Measurements from ENCODE around the gene TRAPPC4. TPM values are rescaled to one million over a fixed set of nuclear protein-coding genes. Genes with fewer than 3 reads are reported as not detected.

The TRAPPC4 gene
- total RNA-seq, 1 experiment from 2014 or later = 78.9 TPM

DNA sequence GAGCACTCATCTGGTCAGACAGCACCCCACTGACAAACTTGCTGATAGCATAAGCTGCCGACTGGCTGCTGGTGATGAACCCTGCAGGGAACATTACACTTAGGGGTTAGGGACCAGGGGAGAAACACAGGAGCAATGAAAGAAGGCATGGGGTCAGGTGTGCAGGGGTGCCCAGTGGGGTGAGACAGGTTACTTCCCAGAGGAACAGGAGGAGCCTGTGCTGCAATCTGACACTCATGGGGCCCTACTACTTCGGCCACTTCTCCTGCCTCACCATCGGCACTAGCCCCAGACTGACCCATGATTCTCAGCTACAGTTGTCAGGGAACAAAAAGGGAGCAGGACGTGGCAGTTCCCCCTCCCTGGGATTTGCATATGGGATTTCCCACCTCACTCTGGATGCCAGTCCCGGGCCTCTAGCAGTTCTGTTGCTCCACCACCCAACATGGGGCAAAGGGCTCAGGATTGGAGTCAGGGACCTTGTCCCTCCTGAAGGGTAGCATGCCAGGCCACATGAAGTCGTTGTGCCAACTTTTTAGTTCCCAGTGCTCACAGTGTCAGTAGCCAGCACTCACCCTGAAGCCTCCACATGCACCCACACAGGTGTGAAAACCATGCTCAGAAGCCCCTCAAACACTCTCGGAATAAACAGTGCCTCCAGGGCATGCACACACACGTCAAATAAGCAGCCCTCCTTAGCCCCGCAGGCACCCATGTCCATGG lies 9.9 kb downstream of the TRAPPC4 start:
- BruUV-seq (replicated peaks) = no TSS peak
- CTCF ChIA-PET = no interaction called here
- TF ChIP-seq POLR2AphosphoS5 (IDR thresholded peaks at IDR 0.05; ENCODE audit: low read depth, low read length) (no peak), SIN3A (IDR thresholded peaks at IDR 0.05; ENCODE audit: borderline replicate concordance, insufficient read depth, low read depth, low read length) (no peak), CTCF (IDR thresholded peaks at IDR 0.05) (no peak), TCF7L2 (IDR thresholded peaks at IDR 0.05; ENCODE audit: low read depth, low read length) (no peak)
- TF ChIP-seq, protein P1, sequence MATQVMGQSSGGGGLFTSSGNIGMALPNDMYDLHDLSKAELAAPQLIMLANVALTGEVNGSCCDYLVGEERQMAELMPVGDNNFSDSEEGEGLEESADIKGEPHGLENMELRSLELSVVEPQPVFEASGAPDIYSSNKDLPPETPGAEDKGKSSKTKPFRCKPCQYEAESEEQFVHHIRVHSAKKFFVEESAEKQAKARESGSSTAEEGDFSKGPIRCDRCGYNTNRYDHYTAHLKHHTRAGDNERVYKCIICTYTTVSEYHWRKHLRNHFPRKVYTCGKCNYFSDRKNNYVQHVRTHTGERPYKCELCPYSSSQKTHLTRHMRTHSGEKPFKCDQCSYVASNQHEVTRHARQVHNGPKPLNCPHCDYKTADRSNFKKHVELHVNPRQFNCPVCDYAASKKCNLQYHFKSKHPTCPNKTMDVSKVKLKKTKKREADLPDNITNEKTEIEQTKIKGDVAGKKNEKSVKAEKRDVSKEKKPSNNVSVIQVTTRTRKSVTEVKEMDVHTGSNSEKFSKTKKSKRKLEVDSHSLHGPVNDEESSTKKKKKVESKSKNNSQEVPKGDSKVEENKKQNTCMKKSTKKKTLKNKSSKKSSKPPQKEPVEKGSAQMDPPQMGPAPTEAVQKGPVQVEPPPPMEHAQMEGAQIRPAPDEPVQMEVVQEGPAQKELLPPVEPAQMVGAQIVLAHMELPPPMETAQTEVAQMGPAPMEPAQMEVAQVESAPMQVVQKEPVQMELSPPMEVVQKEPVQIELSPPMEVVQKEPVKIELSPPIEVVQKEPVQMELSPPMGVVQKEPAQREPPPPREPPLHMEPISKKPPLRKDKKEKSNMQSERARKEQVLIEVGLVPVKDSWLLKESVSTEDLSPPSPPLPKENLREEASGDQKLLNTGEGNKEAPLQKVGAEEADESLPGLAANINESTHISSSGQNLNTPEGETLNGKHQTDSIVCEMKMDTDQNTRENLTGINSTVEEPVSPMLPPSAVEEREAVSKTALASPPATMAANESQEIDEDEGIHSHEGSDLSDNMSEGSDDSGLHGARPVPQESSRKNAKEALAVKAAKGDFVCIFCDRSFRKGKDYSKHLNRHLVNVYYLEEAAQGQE (IDR thresholded peaks at IDR 0.05; ENCODE audit: insufficient read depth in 1 of 2, low read depth in 2 of 2, low read length in 1 of 2) = no peak

DNA sequence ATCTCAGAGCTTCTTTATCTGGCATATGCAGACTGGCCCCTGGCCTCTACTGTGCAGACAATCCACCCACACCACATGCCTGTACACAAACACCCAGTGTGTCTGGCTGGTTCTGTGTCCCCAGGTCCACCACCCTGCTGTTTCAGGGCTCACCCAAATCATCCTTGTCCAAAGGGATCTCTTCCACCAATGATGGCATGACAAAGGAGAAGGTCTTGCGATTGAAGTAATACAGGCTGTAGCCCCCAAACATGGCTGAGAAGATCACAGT lies 10.4 kb downstream of the TRAPPC4 start:
- TF ChIP-seq POLR2AphosphoS5 (IDR thresholded peaks at IDR 0.05; ENCODE audit: low read depth, low read length) (no peak), SIN3A (IDR thresholded peaks at IDR 0.05; ENCODE audit: borderline replicate concordance, insufficient read depth, low read depth, low read length) (no peak), CTCF (IDR thresholded peaks at IDR 0.05) (no peak), TCF7L2 (IDR thresholded peaks at IDR 0.05; ENCODE audit: low read depth, low read length) (no peak)
- TF ChIP-seq, protein P1 (IDR thresholded peaks at IDR 0.05; ENCODE audit: insufficient read depth in 1 of 2, low read depth in 2 of 2, low read length in 1 of 2) = no peak
- Histone ChIP-seq H3K36me3 (ENCODE audit: control insufficient read depth, insufficient read depth, low read length) (peaks cover under 1% of the 10 kb centered on the region; the same call in 1 of the 2 replicates), H3K27ac (ENCODE audit: low read length) (no peak overlapping the region), H3K9me3 (ENCODE audit: control insufficient read depth, insufficient read depth, low read depth, low read length) (no peaks in the 10 kb centered on the region), H3K4me1 (ENCODE audit: control insufficient read depth, insufficient read depth, low read length) (peaks cover 15% of the 10 kb centered on the region), H3K27me3 (ENCODE audit: control insufficient read depth, insufficient read depth, low read length) (no peaks in the 10 kb centered on the region), H3K4me3 (ENCODE audit: low read depth in 2 of 2, low read length in 2 of 2) (no peak overlapping the region)
- DNase-seq (ENCODE audit: low read depth, low spot score) (no peak), ATAC-seq (no peak)
- POLR2A ChIA-PET = no interaction called here
- intact Hi-C loops (cut with micrococcal nuclease; ENCODE audit: unreplicated experiment) = no loop called here
- CTCF ChIA-PET = no interaction called here
- in situ Hi-C loops (cut with HindIII; ENCODE audit: low pct_unique_long_range_greater_than_20kb, low sequenced_read_pairs) = no loop called here
- BruUV-seq (replicated peaks) = no TSS peak

More for the DNA sequence above, 9.9 kb downstream of the TRAPPC4 start:
- intact Hi-C loops (cut with micrococcal nuclease; ENCODE audit: unreplicated experiment) = no loop called here
- in situ Hi-C loops (cut with HindIII; ENCODE audit: low pct_unique_long_range_greater_than_20kb, low sequenced_read_pairs) = no loop called here
- Histone ChIP-seq H3K9me3 (ENCODE audit: control insufficient read depth, insufficient read depth, low read depth, low read length) (no peaks in the 10 kb centered on the region), H3K27ac (ENCODE audit: low read length) (no peak overlapping the region), H3K4me1 (ENCODE audit: control insufficient read depth, insufficient read depth, low read length) (peaks cover 20% of the 10 kb centered on the region), H3K27me3 (ENCODE audit: control insufficient read depth, insufficient read depth, low read length) (no peaks in the 10 kb centered on the region), H3K4me3 (ENCODE audit: low read depth in 2 of 2, low read length in 2 of 2) (no peak overlapping the region), H3K36me3 (ENCODE audit: control insufficient read depth, insufficient read depth, low read length) (peaks cover 5% of the 10 kb centered on the region; the same call in 1 of the 2 replicates)
- DNase-seq (ENCODE audit: low read depth, low spot score) (no peak), ATAC-seq (no peak)
- POLR2A ChIA-PET = no interaction called here

All from Panc1 (cell line).